Right lobe of liver (tissue), 6 donors: ENCODE results near the gene KRTAP12-3. TPM values are rescaled to one million over a fixed set of nuclear protein-coding genes. Genes with fewer than 3 reads are reported as not detected.
"Not testable (repeated sequence)": the region's sequence is repeated elsewhere in the genome, so short reads cannot be mapped to it uniquely, and the experiment has no call there.

Source experiments
- ATAC-seq, 4 donors: fragments of 200-7000 bp; cut with Tn5 transposase; one replicate each; pipeline ENCODE4 v1.9.1; 2020; ENCODE audit warnings: mild to moderate bottlenecking in 4 of 4, moderate library complexity in 4 of 4
- DNase-seq, 3 donors: peaks; one replicate each; pipeline ENCODE4 v3.0.0-alpha.2; 2020
- H3K27ac ChIP-seq, 3 donors: fragments of 200-600 bp; one replicate each; pipeline ENCODE4 v1.8.0; 2022
- H3K27me3 ChIP-seq, 2 donors: fragments of 200-600 bp; one replicate each; pipeline ENCODE4 v1.8.0; 2022
- H3K36me3 ChIP-seq, 4 donors: fragments of 200-600 bp; sonication (generic) in 1 of 4; one replicate each; pipeline versions ENCODE4 v1.5.1 to v1.8.0; 2017 to 2022; ENCODE audit warnings: control low read depth in 1 of 4
- H3K4me1 ChIP-seq, 4 donors: fragments of 200-600 bp; sonication (generic) in 1 of 4; one replicate each; pipeline versions ENCODE4 v1.5.1 to v1.8.0; 2017 to 2022; ENCODE audit warnings: control low read depth in 1 of 4
- H3K4me3 ChIP-seq, 3 donors: fragments of 200-600 bp; one replicate each; pipeline ENCODE4 v1.8.0; 2022
- H3K9me3 ChIP-seq, 4 donors: fragments of 200-600 bp; sonication (generic) in 1 of 4; one replicate each; pipeline versions ENCODE4 v1.5.1 to v1.8.0; 2017 to 2022; ENCODE audit warnings: control low read depth in 1 of 4
- POLR2A ChIP-seq: fragments of 450-650 bp; IDR thresholded peaks from one replicate; pipeline ENCODE4 v1.6.1; 2017; ENCODE audit warnings: antibody characterized with exemption, mild to moderate bottlenecking
- WGBS: methylation state at CpG from one replicate; pipeline ENCODE4 v1.1.6; 2018; ENCODE audit warnings: low coverage, low lambda C conversion rate; ENCODE audit not compliant: insufficient coverage; ENCODE audit errors: missing lambda C conversion rate; 5-methylcytosine and 5-hydroxymethylcytosine counted together
- intact Hi-C, 2 donors: fragments of 100-400 bp; cut with DNase I; formaldehyde crosslinking; loops; one replicate each; pipeline versions ENCODE4 v1.11.2 to v1.14.1; 2022
- total RNA-seq, 6 experiments: library from RNA; depleted of rRNA in 2 of 6; stranded (reverse); fragments of >200 nt in 2 of 6; fragmentation: NEBNext Ultra II Directional in 3 of 6; extraction: Animal tissue kit (Norgen Biotek cat#: 25700) in 3 of 6; gene quantifications; one replicate each; pipeline versions ENCODE4 v1.1.0 to v1.2.4, GENCODE V29; 2016 to 2023
- TF ChIP-seq, protein P1 (sequence below), 4 donors: fragments of 200-600 bp in 3 of 4; fragments of 450-650 bp in 1 of 4; IDR thresholded peaks; one replicate each; pipeline versions ENCODE4 v1.5.1 to v1.8.0; 2016 to 2022; ENCODE audit warnings: antibody characterized with exemption in 4 of 4, mild to moderate bottlenecking in 2 of 4
- donor health status: DM: no; HTN: yes; CAD: no.
- donor health status: DM: no; HTN: no; CAD: no.
- donor health status: DM: no; HTN: no; CAD: no.
- donor health status: DM: no; HTN: yes; CAD: no.
- donor health status: DM: no; HTN: yes; CAD: no.

KRTAP12-3 gene
- total RNA-seq, 6 experiments from 2014 or later = not detected

- H3K27ac ChIP-seq = no peak overlapping the region
- WGBS = 0% methylated on average over 1 of the region's 1 CpG
- H3K36me3 ChIP-seq = no peaks in the 10 kb centered on the region
- intact Hi-C loops = no loop called here
- no peaks in the 10 kb centered on the region for H3K4me1 ChIP-seq
- no peak overlapping the region for H3K4me3 ChIP-seq
- H3K9me3 ChIP-seq = no peaks in the 10 kb centered on the region
- no peaks in the 10 kb centered on the region for H3K27me3 ChIP-seq
- DNase-seq = no peak
- no peak for ATAC-seq
- TF ChIP-seq, protein P1, sequence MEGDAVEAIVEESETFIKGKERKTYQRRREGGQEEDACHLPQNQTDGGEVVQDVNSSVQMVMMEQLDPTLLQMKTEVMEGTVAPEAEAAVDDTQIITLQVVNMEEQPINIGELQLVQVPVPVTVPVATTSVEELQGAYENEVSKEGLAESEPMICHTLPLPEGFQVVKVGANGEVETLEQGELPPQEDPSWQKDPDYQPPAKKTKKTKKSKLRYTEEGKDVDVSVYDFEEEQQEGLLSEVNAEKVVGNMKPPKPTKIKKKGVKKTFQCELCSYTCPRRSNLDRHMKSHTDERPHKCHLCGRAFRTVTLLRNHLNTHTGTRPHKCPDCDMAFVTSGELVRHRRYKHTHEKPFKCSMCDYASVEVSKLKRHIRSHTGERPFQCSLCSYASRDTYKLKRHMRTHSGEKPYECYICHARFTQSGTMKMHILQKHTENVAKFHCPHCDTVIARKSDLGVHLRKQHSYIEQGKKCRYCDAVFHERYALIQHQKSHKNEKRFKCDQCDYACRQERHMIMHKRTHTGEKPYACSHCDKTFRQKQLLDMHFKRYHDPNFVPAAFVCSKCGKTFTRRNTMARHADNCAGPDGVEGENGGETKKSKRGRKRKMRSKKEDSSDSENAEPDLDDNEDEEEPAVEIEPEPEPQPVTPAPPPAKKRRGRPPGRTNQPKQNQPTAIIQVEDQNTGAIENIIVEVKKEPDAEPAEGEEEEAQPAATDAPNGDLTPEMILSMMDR (IDR thresholded peaks at IDR 0.05) = no peak
- no peak for TF ChIP-seq POLR2A
These were observed 864 bp upstream of the KRTAP12-3 start for GRCh38 chr21:44656868-44657267.

GRCh38 chr21:44658541-44658910, 794 bp downstream of the KRTAP12-3 start:
- Histone ChIP-seq H3K27ac (no peak overlapping the region), H3K4me1 (no peaks in the 10 kb centered on the region), H3K36me3 (no peaks in the 10 kb centered on the region), H3K9me3 (no peaks in the 10 kb centered on the region), H3K4me3 (no peak overlapping the region), H3K27me3 (no peaks in the 10 kb centered on the region)
- DNase-seq (no peak), ATAC-seq (no peak)
- intact Hi-C loops = no loop called here
- WGBS = 60% methylated on average over 4 of the region's 5 CpGs
- no peak for TF ChIP-seq POLR2A
- TF ChIP-seq, protein P1 (IDR thresholded peaks at IDR 0.05) = no peak

GRCh38 chr21:44658913-44659595, 1.3 kb downstream of the KRTAP12-3 start:
- no peaks in the 10 kb centered on the region for H3K9me3 ChIP-seq
- intact Hi-C loops = no loop called here
- H3K36me3 ChIP-seq = no peaks in the 10 kb centered on the region
- no peak overlapping the region for H3K27ac ChIP-seq
- WGBS = 36% methylated on average over 5 of the region's 11 CpGs
- no peak for TF ChIP-seq POLR2A
- TF ChIP-seq, protein P1 (IDR thresholded peaks at IDR 0.05) = no peak
- no peaks in the 10 kb centered on the region for H3K4me1 ChIP-seq
- H3K4me3 ChIP-seq = no peak overlapping the region
- ATAC-seq (no peak), DNase-seq (no peak)
- no peaks in the 10 kb centered on the region for H3K27me3 ChIP-seq

DNA sequence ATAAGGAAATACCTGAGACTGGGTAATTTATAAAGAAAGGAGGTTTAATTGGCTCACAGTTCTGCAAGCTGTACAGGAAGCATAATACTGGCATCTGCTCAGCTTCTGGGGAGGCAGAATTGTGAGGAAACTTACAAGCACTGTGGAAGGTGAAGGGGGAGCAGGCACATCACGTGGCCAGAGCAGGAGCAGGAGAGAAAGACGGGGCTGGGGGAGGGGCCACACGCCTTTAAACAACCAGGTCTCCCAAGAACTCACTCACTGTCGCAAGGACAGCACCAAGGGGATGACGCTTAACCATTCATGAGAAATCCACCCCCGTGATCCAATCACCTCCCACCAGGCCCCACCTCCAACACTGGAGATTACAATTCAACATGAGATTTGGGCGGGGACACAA, 3.8 kb downstream of the KRTAP12-3 start:
- H3K27me3 ChIP-seq, H3K27ac ChIP-seq, H3K4me1 ChIP-seq, H3K9me3 ChIP-seq, ATAC-seq, H3K4me3 ChIP-seq, H3K36me3 ChIP-seq, intact Hi-C loops, DNase-seq: not testable (repeated sequence)
- 63% methylated on average over 7 of the region's 7 CpGs for WGBS

- no peaks in the 10 kb centered on the region for H3K4me1 ChIP-seq
- H3K27ac ChIP-seq = no peak overlapping the region
- no peaks in the 10 kb centered on the region for H3K9me3 ChIP-seq
- H3K4me3 ChIP-seq = no peak overlapping the region
- intact Hi-C loops = no loop called here
- H3K36me3 ChIP-seq = no peaks in the 10 kb centered on the region
- no peak for TF ChIP-seq POLR2A
- TF ChIP-seq, protein P1 (IDR thresholded peaks at IDR 0.05) = no peak
- 49% methylated on average over 4 of the region's 5 CpGs for WGBS
- ATAC-seq (no peak), DNase-seq (no peak)
- H3K27me3 ChIP-seq = no peaks in the 10 kb centered on the region
These were observed 7.0 kb downstream of the KRTAP12-3 start for GRCh38 chr21:44664691-44665090.
